Peyer's patch (tissue), 4 donors: Measurements from ENCODE around the gene MED8.

Experiments
- POLR2A ChIP-seq, 2 donors: fragments of 450-650 bp; IDR thresholded peaks; one replicate each; pipeline ENCODE4 v1.5.1; 2017; ENCODE audit warnings: antibody characterized with exemption in 2 of 2, mild to moderate bottlenecking in 2 of 2, moderate library complexity in 2 of 2
- TF ChIP-seq, protein P1 (sequence below), 6 experiments: fragments of 450-650 bp in 4 of 6; fragments of 200-600 bp in 2 of 6; sonication (generic) in 1 of 6; IDR thresholded peaks; one replicate each; pipeline ENCODE4 v1.5.1; 2017 to 2019; ENCODE audit warnings: antibody characterized with exemption in 6 of 6, mild to moderate bottlenecking in 3 of 6, moderate library complexity in 1 of 6

- TF ChIP-seq POLR2A (IDR thresholded peaks at IDR 0.05) = no peak
- TF ChIP-seq, protein P1, sequence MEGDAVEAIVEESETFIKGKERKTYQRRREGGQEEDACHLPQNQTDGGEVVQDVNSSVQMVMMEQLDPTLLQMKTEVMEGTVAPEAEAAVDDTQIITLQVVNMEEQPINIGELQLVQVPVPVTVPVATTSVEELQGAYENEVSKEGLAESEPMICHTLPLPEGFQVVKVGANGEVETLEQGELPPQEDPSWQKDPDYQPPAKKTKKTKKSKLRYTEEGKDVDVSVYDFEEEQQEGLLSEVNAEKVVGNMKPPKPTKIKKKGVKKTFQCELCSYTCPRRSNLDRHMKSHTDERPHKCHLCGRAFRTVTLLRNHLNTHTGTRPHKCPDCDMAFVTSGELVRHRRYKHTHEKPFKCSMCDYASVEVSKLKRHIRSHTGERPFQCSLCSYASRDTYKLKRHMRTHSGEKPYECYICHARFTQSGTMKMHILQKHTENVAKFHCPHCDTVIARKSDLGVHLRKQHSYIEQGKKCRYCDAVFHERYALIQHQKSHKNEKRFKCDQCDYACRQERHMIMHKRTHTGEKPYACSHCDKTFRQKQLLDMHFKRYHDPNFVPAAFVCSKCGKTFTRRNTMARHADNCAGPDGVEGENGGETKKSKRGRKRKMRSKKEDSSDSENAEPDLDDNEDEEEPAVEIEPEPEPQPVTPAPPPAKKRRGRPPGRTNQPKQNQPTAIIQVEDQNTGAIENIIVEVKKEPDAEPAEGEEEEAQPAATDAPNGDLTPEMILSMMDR (IDR thresholded peaks at IDR 0.05) = peak in 3 of 6 experiments; percentile 49 to 57 (median 54)
Observed at GRCh38 chr1:43383449-43383848, 6.2 kb downstream of the MED8 start.
